Loucy (cell line): ENCODE data around the gene PLVAP.

ENCODE experiments used
- H2AFZ ChIP-seq: fragments of 200-600 bp; sonication (generic); 2 replicates; pipeline ENCODE4 v1.6.0; 2016; ENCODE audit warnings: antibody characterized with exemption, mild to moderate bottlenecking, low read length, moderate library complexity
- H3F3A ChIP-seq: fragments of 200-600 bp; 2 replicates; pipeline ENCODE4 v1.6.0; 2016; ENCODE audit warnings: antibody characterized with exemption, low read depth, mild to moderate bottlenecking
- H3K27me3 ChIP-seq: fragments of 200-600 bp; sonication (generic); 2 replicates; pipeline ENCODE4 v1.6.1; 2014; ENCODE audit warnings: low read length, mild to moderate bottlenecking; ENCODE audit not compliant: insufficient read depth, poor library complexity, severe bottlenecking
- H3K36me3 ChIP-seq: fragments of 200-600 bp; sonication (generic); 2 replicates; pipeline ENCODE4 v1.6.1; 2016; ENCODE audit warnings: low read length; ENCODE audit not compliant: insufficient read depth
- H3K4me1 ChIP-seq: fragments of 200-600 bp; sonication (generic); 2 replicates; pipeline ENCODE4 v1.5.1; 2014; ENCODE audit warnings: low read length, mild to moderate bottlenecking; ENCODE audit not compliant: insufficient read depth, poor library complexity, severe bottlenecking
- H3K4me2 ChIP-seq: fragments of 200-600 bp; sonication (generic); 2 replicates; pipeline ENCODE4 v1.6.0; 2014; ENCODE audit warnings: antibody characterized with exemption, low read length, low read depth, mild to moderate bottlenecking; ENCODE audit not compliant: poor library complexity, severe bottlenecking
- H3K4me3 ChIP-seq: fragments of 200-600 bp; sonication (generic); 2 replicates; pipeline ENCODE4 v1.5.1; 2014; ENCODE audit warnings: low read length, mild to moderate bottlenecking, mixed read lengths; ENCODE audit not compliant: poor library complexity, severe bottlenecking
- H3K79me2 ChIP-seq: fragments of 200-600 bp; sonication (generic); 2 replicates; pipeline ENCODE4 v1.6.1; 2014; ENCODE audit warnings: low read length; ENCODE audit not compliant: insufficient read depth
- H3K9ac ChIP-seq: fragments of 200-600 bp; sonication (generic); 2 replicates; pipeline ENCODE4 v1.6.0; 2014; ENCODE audit warnings: mild to moderate bottlenecking, low read depth, low read length, moderate library complexity; ENCODE audit not compliant: poor library complexity, severe bottlenecking
- H3K9me2 ChIP-seq: fragments of 200-600 bp; sonication (generic); replicated peaks from 2 replicates; pipeline ENCODE4 v1.6.1; 2016; ENCODE audit warnings: low read depth, low read length, mixed read lengths
- H3K9me3 ChIP-seq: fragments of 200-600 bp; sonication (generic); 2 replicates; pipeline ENCODE4 v1.6.1; 2014; ENCODE audit warnings: mild to moderate bottlenecking, antibody characterized with exemption, low read length, low read depth; ENCODE audit not compliant: insufficient read depth
- H4K20me1 ChIP-seq: fragments of 200-600 bp; sonication (generic); 2 replicates; pipeline ENCODE4 v1.6.0; 2014; ENCODE audit warnings: antibody characterized with exemption, low read length, mild to moderate bottlenecking; ENCODE audit not compliant: insufficient read depth, poor library complexity, severe bottlenecking
- CTCF ChIP-seq: fragments of 200-600 bp; sonication (generic); conservative IDR thresholded peaks from 2 replicates; pipeline ENCODE4 v1.5.1; 2014; ENCODE audit warnings: mild to moderate bottlenecking, antibody characterized with exemption, low read length
- EZH2phosphoT487 ChIP-seq: fragments of 200-600 bp; IDR thresholded peaks from 2 replicates; pipeline ENCODE4 v1.6.1; 2018; ENCODE audit warnings: antibody characterized with exemption, mild to moderate bottlenecking, moderate library complexity, borderline replicate concordance

PLVAP gene

DNA sequence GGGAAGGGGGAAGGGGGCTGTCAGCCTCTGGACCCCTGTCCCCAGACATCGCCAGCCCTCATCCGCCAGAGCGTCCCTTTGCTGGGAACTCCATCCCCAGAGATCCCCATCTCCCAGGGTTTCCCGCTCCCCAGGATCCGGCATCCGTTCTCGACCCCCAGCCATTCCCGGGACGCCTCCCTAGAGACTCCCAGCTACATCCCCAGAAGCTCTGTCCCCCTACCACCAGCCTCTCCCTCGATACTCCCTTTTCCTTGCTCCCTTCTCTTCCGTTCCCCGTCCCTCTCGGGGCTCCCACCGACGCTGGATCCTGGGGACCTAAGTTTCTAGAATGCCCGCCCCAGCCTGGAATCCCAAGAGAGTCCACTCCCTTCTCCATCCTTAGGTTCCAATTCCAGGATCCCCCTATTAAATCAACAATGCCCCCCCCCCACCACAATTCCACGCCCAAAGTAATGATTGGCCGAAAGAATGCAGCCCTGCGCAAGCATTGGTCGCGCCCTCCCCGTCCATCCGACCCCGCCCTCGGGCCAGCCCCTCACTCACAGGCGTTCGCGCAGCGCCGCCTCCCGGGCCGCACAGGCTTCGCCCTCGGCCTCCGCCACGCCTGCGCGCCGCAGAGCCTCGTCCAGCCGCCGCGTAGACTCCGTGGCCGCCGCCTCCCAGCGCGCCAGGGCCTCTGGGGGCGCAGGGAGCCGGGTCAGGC lies 13.7 kb upstream of the PLVAP start:
- Histone ChIP-seq H3K4me2 (peak overlapping the region; percentile 95), H2AFZ (peak overlapping the region; percentile 90), H3K9ac (peak overlapping the region; percentile 68), H3K27me3 (no peaks in the 10 kb centered on the region), H3K79me2 (no peaks in the 10 kb centered on the region), H4K20me1 (no peaks in the 10 kb centered on the region), H3K4me1 (peaks cover 11% of the 10 kb centered on the region), H3K9me3 (no peaks in the 10 kb centered on the region), H3K4me3 (peak overlapping the region; percentile 71), H3K9me2 (no peaks in the 10 kb centered on the region), H3F3A (no peaks in the 10 kb centered on the region), H3K36me3 (no peaks in the 10 kb centered on the region)
- TF ChIP-seq EZH2phosphoT487, result no peak
- peak; percentile 66 for TF ChIP-seq CTCF

GRCh38 chr19:17389957-17390664 lies 13.0 kb upstream of the PLVAP start:
- Histone ChIP-seq H4K20me1 (no peaks in the 10 kb centered on the region), H3K9me3 (no peaks in the 10 kb centered on the region), H3F3A (no peaks in the 10 kb centered on the region), H3K4me1 (peaks cover 6% of the 10 kb centered on the region), H3K4me3 (no peak overlapping the region), H2AFZ (no peak overlapping the region; the same call in 1 of the 2 replicates), H3K36me3 (no peaks in the 10 kb centered on the region), H3K4me2 (peak overlapping the region; percentile 95), H3K9ac (no peak overlapping the region), H3K9me2 (no peaks in the 10 kb centered on the region), H3K79me2 (no peaks in the 10 kb centered on the region), H3K27me3 (no peaks in the 10 kb centered on the region)
- TF ChIP-seq CTCF (no peak), EZH2phosphoT487 (no peak)

GRCh38 chr19:17389288-17389687 lies 12.1 kb upstream of the PLVAP start:
- Histone ChIP-seq H3K4me2 (no peak overlapping the region), H2AFZ (no peak overlapping the region), H3K9ac (no peak overlapping the region), H3K36me3 (no peaks in the 10 kb centered on the region), H3F3A (no peaks in the 10 kb centered on the region), H3K9me2 (no peaks in the 10 kb centered on the region), H3K79me2 (no peaks in the 10 kb centered on the region), H4K20me1 (no peaks in the 10 kb centered on the region), H3K4me1 (peaks cover 6% of the 10 kb centered on the region), H3K4me3 (no peak overlapping the region), H3K27me3 (no peaks in the 10 kb centered on the region), H3K9me3 (no peaks in the 10 kb centered on the region)
- TF ChIP-seq EZH2phosphoT487, result no peak
- TF ChIP-seq CTCF, result no peak
